NT2/D1 (cell line): ENCODE data around the gene SAG.

Experiments used
- SUZ12 ChIP-seq: IDR thresholded peaks from 2 replicates; pipeline ENCODE4 v1.6.1; 2011; ENCODE audit not compliant: insufficient read length, insufficient read depth; ENCODE audit errors: extremely low read depth
- ZNF274 ChIP-seq: IDR thresholded peaks from 2 replicates; pipeline ENCODE4 v1.6.1; 2011; ENCODE audit warnings: mild to moderate bottlenecking, low read depth, low read length

GRCh38 chr2:233349005-233349998 is 41.7 kb downstream of the SAG start:
- TF ChIP-seq ZNF274, result no peak
- no peak for TF ChIP-seq SUZ12
